Activated CD8-positive, alpha-beta memory T cell treated with anti-CD3 and anti-CD28 coated beads for 48 hours (primary cell): Measurements from ENCODE around the gene MTFP1.
"Not testable (repeated sequence)": the region's sequence is repeated elsewhere in the genome, so short reads cannot be mapped to it uniquely, and the experiment has no call there.

ENCODE experiments used
- DNase-seq, 3 experiments: peaks; one replicate each; pipeline ENCODE4 v3.0.0-alpha.2; 2020; ENCODE audit warnings: low read depth in 2 of 3, low spot score in 2 of 3

Gene MTFP1

GRCh38 chr22:30425327-30425615 lies 297 bp upstream of the MTFP1 start:
- DNase-seq: no peak

GRCh38 chr22:30426388-30427353 lies 1.1 kb downstream of the MTFP1 start:
- DNase-seq: peak; percentile 66 to 77 (median 74)

GRCh38 chr22:30427871-30428270 lies 2.3 kb downstream of the MTFP1 start:
- DNase-seq: no peak

- DNase-seq: no peak
Measured at GRCh38 chr22:30429887-30430286, 4.3 kb downstream of the MTFP1 start.

- no peak for DNase-seq
Measured at GRCh38 chr22:30430933-30431332, 5.4 kb downstream of the MTFP1 start.

- DNase-seq: no peak
Measured at GRCh38 chr22:30432096-30432495, 6.5 kb downstream of the MTFP1 start.

- no peak for DNase-seq
Measured at GRCh38 chr22:30432520-30432919, 7.0 kb downstream of the MTFP1 start.

- no peak for DNase-seq
Measured at GRCh38 chr22:30433227-30433626, 7.7 kb downstream of the MTFP1 start.

- no peak for DNase-seq
Measured at GRCh38 chr22:30433773-30434172, 8.2 kb downstream of the MTFP1 start.

- no peak for DNase-seq
Measured at GRCh38 chr22:30434843-30435242, 9.3 kb downstream of the MTFP1 start.

- peak in 2 of 3 experiments; percentile 41 to 60 for DNase-seq
Measured at GRCh38 chr22:30435674-30436126, 10.1 kb downstream of the MTFP1 start.

- no peak for DNase-seq
Measured at GRCh38 chr22:30436196-30436595, 10.6 kb downstream of the MTFP1 start.

- DNase-seq: no peak
Measured at GRCh38 chr22:30438559-30438958, 13.0 kb downstream of the MTFP1 start.

GRCh38 chr22:30439226-30439625 lies 13.7 kb downstream of the MTFP1 start:
- DNase-seq: no peak

- no peak for DNase-seq
Measured at GRCh38 chr22:30439836-30440235, 14.3 kb downstream of the MTFP1 start.

GRCh38 chr22:30441088-30441487 lies 15.5 kb downstream of the MTFP1 start:
- DNase-seq: no peak

GRCh38 chr22:30444632-30445437 lies 19.3 kb downstream of the MTFP1 start:
- peak in 1 of 3 experiments; percentile 51 for DNase-seq

- DNase-seq: no peak
Measured at GRCh38 chr22:30445438-30446145, 20.0 kb downstream of the MTFP1 start.

- no peak for DNase-seq
Measured at GRCh38 chr22:30447656-30448055, 22.1 kb downstream of the MTFP1 start.

GRCh38 chr22:30451488-30451887 lies 25.9 kb downstream of the MTFP1 start:
- not testable (repeated sequence) for DNase-seq

- no peak for DNase-seq
Measured at GRCh38 chr22:30452861-30453260, 27.3 kb downstream of the MTFP1 start.
